Peyer's patch (tissue), 4 donors: ENCODE data around the gene STIL.

Experiments
- POLR2A ChIP-seq, 2 donors: fragments of 450-650 bp; IDR thresholded peaks; one replicate each; pipeline ENCODE4 v1.5.1; 2017; ENCODE audit warnings: antibody characterized with exemption in 2 of 2, mild to moderate bottlenecking in 2 of 2, moderate library complexity in 2 of 2
- TF ChIP-seq, protein P1 (sequence below), 6 experiments: fragments of 450-650 bp in 4 of 6; fragments of 200-600 bp in 2 of 6; sonication (generic) in 1 of 6; IDR thresholded peaks; one replicate each; pipeline ENCODE4 v1.5.1; 2017 to 2019; ENCODE audit warnings: antibody characterized with exemption in 6 of 6, mild to moderate bottlenecking in 3 of 6, moderate library complexity in 1 of 6

DNA sequence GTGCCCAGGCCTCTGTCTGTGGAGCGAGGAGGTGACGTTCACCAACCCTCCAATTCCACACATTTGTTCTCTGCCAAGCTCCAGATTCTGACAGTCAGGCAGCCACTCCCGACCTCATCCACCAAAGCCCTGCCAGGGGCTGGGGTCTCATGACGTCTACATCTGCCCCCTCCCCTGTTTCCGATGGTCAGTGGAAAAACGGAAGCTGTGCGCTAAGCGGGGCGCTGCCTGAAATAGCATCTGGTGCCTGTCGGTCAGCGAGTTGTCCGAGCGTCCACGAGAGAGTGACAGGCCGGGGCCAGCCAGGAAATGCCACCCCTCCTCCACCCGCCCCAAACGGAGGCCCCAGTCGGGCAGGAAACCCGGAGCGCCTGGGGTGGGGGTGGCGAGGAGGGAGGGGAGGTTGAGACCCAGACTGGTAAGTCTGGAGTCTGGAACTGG, 78.7 kb downstream of the STIL start:
- TF ChIP-seq, protein P1, sequence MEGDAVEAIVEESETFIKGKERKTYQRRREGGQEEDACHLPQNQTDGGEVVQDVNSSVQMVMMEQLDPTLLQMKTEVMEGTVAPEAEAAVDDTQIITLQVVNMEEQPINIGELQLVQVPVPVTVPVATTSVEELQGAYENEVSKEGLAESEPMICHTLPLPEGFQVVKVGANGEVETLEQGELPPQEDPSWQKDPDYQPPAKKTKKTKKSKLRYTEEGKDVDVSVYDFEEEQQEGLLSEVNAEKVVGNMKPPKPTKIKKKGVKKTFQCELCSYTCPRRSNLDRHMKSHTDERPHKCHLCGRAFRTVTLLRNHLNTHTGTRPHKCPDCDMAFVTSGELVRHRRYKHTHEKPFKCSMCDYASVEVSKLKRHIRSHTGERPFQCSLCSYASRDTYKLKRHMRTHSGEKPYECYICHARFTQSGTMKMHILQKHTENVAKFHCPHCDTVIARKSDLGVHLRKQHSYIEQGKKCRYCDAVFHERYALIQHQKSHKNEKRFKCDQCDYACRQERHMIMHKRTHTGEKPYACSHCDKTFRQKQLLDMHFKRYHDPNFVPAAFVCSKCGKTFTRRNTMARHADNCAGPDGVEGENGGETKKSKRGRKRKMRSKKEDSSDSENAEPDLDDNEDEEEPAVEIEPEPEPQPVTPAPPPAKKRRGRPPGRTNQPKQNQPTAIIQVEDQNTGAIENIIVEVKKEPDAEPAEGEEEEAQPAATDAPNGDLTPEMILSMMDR (IDR thresholded peaks at IDR 0.05): no peak
- no peak for TF ChIP-seq POLR2A (IDR thresholded peaks at IDR 0.05)
